HEK293 (cell line): ENCODE measurements around the gene GRM3.

Source experiments
- CTCF ChIA-PET: fragments of 350-600 bp; formaldehyde crosslinking; extraction: SDS; loops from one replicate; lab custom pipeline; 2021; ENCODE audit warnings: antibody characterized with exemption; lab: Yijun Ruan, JAX
- POLR2A ChIA-PET: fragments of 300-600 bp; formaldehyde crosslinking; extraction: SDS; loops from one replicate; lab custom pipeline; 2020; ENCODE audit warnings: antibody characterized with exemption, inconsistent platforms; lab: Yijun Ruan, JAX
- H3K27ac ChIP-seq: fragments of 200-500 bp; sonication (Bioruptor generic); 2 replicates; pipeline ENCODE4 v1.5.1; 2014; ENCODE audit warnings: low read depth, low read length, control low read depth, inconsistent platforms; ENCODE audit errors: extremely low read depth
- H3K36me3 ChIP-seq, 2 experiments: fragments of 200-500 bp in 1 of 2; sonication (Bioruptor generic) in 1 of 2; 1 replicate in 1 of 2; 2 replicates in 1 of 2; pipeline ENCODE4 v1.5.1; 2014 to 2017; ENCODE audit warnings: inconsistent platforms in 2 of 2, low read length in 2 of 2; ENCODE audit not compliant: control insufficient read depth in 2 of 2, insufficient read depth in 1 of 2
- H3K4me1 ChIP-seq: fragments of 200-500 bp; sonication (Bioruptor generic); 2 replicates; pipeline ENCODE4 v1.5.1; 2014; ENCODE audit warnings: mild to moderate bottlenecking, low read length, inconsistent platforms; ENCODE audit not compliant: control insufficient read depth, insufficient read depth
- H3K4me3 ChIP-seq: 2 replicates; pipeline ENCODE4 v1.5.1; 2011; ENCODE audit warnings: low read depth, mild to moderate bottlenecking, control low read depth, low read length, moderate library complexity
- H3K9me3 ChIP-seq: fragments of 200-500 bp; sonication (Bioruptor generic); 2 replicates; pipeline ENCODE4 v1.5.1; 2014; ENCODE audit warnings: low read depth, low read length, inconsistent platforms; ENCODE audit not compliant: control insufficient read depth, insufficient read depth
- HOXA7 ChIP-seq: sonication (generic); formaldehyde crosslinking; IDR thresholded peaks from 2 replicates; pipeline ENCODE4 v1.8.1; 2022; ENCODE audit warnings: missing genetic modification reagents, borderline replicate concordance
- TSHZ1 ChIP-seq: fragments of 450-650 bp; formaldehyde crosslinking; IDR thresholded peaks from 2 replicates; pipeline ENCODE4 v1.5.1; 2016; ENCODE audit warnings: missing biosample characterization, missing genetic modification characterization, borderline replicate concordance
- YY1 ChIP-seq: fragments of 450-650 bp; formaldehyde crosslinking; IDR thresholded peaks from 2 replicates; pipeline ENCODE4 v1.5.1; 2018; ENCODE audit warnings: missing biosample characterization, missing genetic modification characterization
- ZEB2 ChIP-seq: fragments of 450-650 bp; formaldehyde crosslinking; IDR thresholded peaks from 2 replicates; pipeline ENCODE4 v1.5.1; 2016; ENCODE audit warnings: missing biosample characterization, missing genetic modification characterization
- ZIC2 ChIP-seq: fragments of 450-650 bp; formaldehyde crosslinking; IDR thresholded peaks from 2 replicates; pipeline ENCODE4 v1.5.1; 2016; ENCODE audit warnings: missing biosample characterization, missing genetic modification characterization
- ZNF114 ChIP-seq: fragments of 450-650 bp; formaldehyde crosslinking; IDR thresholded peaks from 2 replicates; pipeline ENCODE4 v1.5.0; 2017; ENCODE audit warnings: missing biosample characterization, missing genetic modification characterization
- ZNF121 ChIP-seq: fragments of 450-650 bp; formaldehyde crosslinking; IDR thresholded peaks from 2 replicates; pipeline ENCODE4 v1.5.1; 2016; ENCODE audit warnings: missing biosample characterization, missing genetic modification characterization
- ZNF169 ChIP-seq: fragments of 450-650 bp; formaldehyde crosslinking; IDR thresholded peaks from 2 replicates; pipeline ENCODE4 v1.5.1; 2016; ENCODE audit warnings: missing biosample characterization, missing genetic modification characterization
- ZNF280D ChIP-seq: fragments of 450-650 bp; formaldehyde crosslinking; IDR thresholded peaks from 2 replicates; pipeline ENCODE4 v1.5.1; 2016; ENCODE audit warnings: missing biosample characterization, missing genetic modification characterization
- ZNF366 ChIP-seq: fragments of 450-650 bp; formaldehyde crosslinking; conservative IDR thresholded peaks from 2 replicates; pipeline ENCODE4 v1.5.1; 2016; ENCODE audit warnings: missing biosample characterization, missing genetic modification characterization
- ZNF423 ChIP-seq: fragments of 450-650 bp; formaldehyde crosslinking; IDR thresholded peaks from 2 replicates; pipeline ENCODE4 v1.5.1; 2016; ENCODE audit warnings: missing biosample characterization, missing genetic modification characterization
- ZNF510 ChIP-seq: fragments of 450-650 bp; formaldehyde crosslinking; IDR thresholded peaks from 2 replicates; pipeline ENCODE4 v1.5.1; 2018; ENCODE audit warnings: mild to moderate bottlenecking, missing genetic modification characterization, missing biosample characterization; ENCODE audit not compliant: insufficient replicate concordance
- ZNF518A ChIP-seq: fragments of 450-650 bp; formaldehyde crosslinking; conservative IDR thresholded peaks from 2 replicates; pipeline ENCODE4 v1.5.1; 2016; ENCODE audit warnings: low read depth, missing biosample characterization, missing genetic modification characterization
- ZNF544 ChIP-seq: fragments of 450-650 bp; formaldehyde crosslinking; IDR thresholded peaks from 2 replicates; pipeline ENCODE4 v1.5.0; 2017; ENCODE audit warnings: missing biosample characterization, missing genetic modification characterization
- ZNF580 ChIP-seq: fragments of 450-650 bp; formaldehyde crosslinking; IDR thresholded peaks from 2 replicates; pipeline ENCODE4 v1.5.1; 2016; ENCODE audit warnings: missing biosample characterization, missing genetic modification characterization
- ZNF596 ChIP-seq: fragments of 450-650 bp; IDR thresholded peaks from 2 replicates; pipeline ENCODE4 v1.5.0; 2018; ENCODE audit warnings: missing biosample characterization, mild to moderate bottlenecking, missing genetic modification characterization, moderate library complexity
- ZNF830 ChIP-seq: fragments of 450-650 bp; IDR thresholded peaks from 2 replicates; pipeline ENCODE4 v1.5.0; 2018; ENCODE audit warnings: missing biosample characterization, missing genetic modification characterization, low read depth, mild to moderate bottlenecking, moderate library complexity

GRM3 gene

GRCh38 chr7:86762129-86762528 lies 118.4 kb downstream of the GRM3 start:
- ChIA-PET POLR2A (no interaction called here), CTCF (no interaction called here)
- Histone ChIP-seq H3K27ac (no peak overlapping the region), H3K4me3 (no peak overlapping the region), H3K4me1 (no peaks in the 10 kb centered on the region), H3K36me3 (no peaks in the 10 kb centered on the region), H3K9me3 (no peaks in the 10 kb centered on the region)
- TF ChIP-seq ZNF510 (no peak), ZNF169 (no peak), ZIC2 (tag by site-specific recombination) (no peak), ZNF830 (tag by site-specific recombination) (no peak), ZNF580 (tag by site-specific recombination) (no peak), ZNF596 (no peak), ZNF121 (no peak), ZNF280D (tag by site-specific recombination) (no peak), ZNF423 (tag by site-specific recombination) (no peak), ZNF518A (no peak), HOXA7 (CRISPR knock-in tag) (no peak), ZNF544 (no peak), ZNF114 (tag by site-specific recombination) (no peak), ZEB2 (tag by site-specific recombination) (no peak), YY1 (no peak), TSHZ1 (tag by site-specific recombination) (no peak), ZNF366 (tag by site-specific recombination) (no peak)
